Measurements from ENCODE around the gene CYTH3.
A peak's percentile ranks its signal among the peaks of the same experiment; 100 is the strongest.
"Not testable (repeated sequence)": the region's sequence is repeated elsewhere in the genome, so short reads cannot be mapped to it uniquely, and the experiment has no call there.

The CYTH3 gene

DNA sequence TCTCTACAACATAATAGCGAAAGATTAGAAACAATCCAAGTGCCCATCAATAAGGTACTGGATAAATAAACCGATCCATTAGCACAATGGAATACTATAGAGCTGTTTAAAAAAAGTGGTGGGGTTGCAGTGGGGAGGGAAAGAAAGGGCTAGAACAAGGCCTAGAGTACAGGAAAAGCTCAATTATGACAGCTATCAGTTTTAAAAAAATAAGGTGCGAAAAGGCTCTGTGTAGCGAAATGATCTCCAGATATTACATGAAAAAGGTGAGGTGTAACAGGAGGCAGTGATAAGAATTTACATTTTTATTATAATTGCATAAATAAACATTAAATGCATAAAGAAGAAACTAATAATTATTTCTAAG is 30.8 kb downstream of the CYTH3 start:
- H3K27me3 ChIP-seq (ENCODE audit: control insufficient read depth, insufficient read depth, low read length) = no peaks in the 10 kb centered on the region
- H3K27ac ChIP-seq (ENCODE audit: low read depth, low read length) = no peak overlapping the region
- no peaks in the 10 kb centered on the region for H3K36me3 ChIP-seq (ENCODE audit: control insufficient read depth, insufficient read depth, low read length)
- H3K4me3 ChIP-seq (ENCODE audit: low read depth, low read length) = no peak overlapping the region
- H3K9ac ChIP-seq (ENCODE audit: low read depth, low read length) = no peak overlapping the region
- no peaks in the 10 kb centered on the region for H3K9me3 ChIP-seq (ENCODE audit: control insufficient read depth, insufficient read depth, low read length)
- peaks cover 12% of the 10 kb centered on the region for H3K4me1 ChIP-seq (ENCODE audit: control insufficient read depth, insufficient read depth, low read length)

DNA sequence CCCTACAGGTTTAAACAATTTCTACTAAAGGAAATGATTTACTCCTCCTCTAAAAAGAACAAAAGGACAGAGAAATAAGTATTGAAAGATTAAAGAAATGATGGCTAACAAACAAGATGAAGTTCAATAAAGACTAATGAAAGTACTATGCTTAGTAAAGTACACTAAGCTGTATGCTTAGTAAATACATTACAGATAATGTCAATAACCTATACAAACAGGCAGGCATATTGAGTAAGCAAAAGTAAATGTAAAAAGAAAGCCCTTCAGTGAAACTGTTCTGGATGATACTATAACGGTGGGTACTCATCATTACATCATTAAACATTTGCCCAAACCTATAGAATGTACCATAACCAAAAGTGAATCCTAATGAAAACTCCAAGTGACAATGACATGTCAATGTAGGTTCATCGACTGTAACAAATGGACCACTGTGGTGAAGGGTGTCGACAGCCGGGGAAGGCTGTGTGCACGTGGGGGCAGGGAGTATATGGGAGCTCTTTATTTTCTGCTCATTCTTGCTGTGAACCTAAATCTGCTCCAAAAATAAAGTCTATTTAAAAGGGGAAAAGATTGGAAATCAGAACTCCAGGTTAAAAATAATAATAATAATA is 34.0 kb downstream of the CYTH3 start:
- no peaks in the 10 kb centered on the region for H3K9me3 ChIP-seq (ENCODE audit: control insufficient read depth, insufficient read depth, low read length)
- no peak overlapping the region for H3K27ac ChIP-seq (ENCODE audit: low read depth, low read length)
- no peaks in the 10 kb centered on the region for H3K4me1 ChIP-seq (ENCODE audit: control insufficient read depth, insufficient read depth, low read length)
- no peak overlapping the region for H3K4me3 ChIP-seq (ENCODE audit: low read depth, low read length)
- H3K9ac ChIP-seq (ENCODE audit: low read depth, low read length) = no peak overlapping the region
- H3K27me3 ChIP-seq (ENCODE audit: control insufficient read depth, insufficient read depth, low read length) = no peaks in the 10 kb centered on the region
- no peaks in the 10 kb centered on the region for H3K36me3 ChIP-seq (ENCODE audit: control insufficient read depth, insufficient read depth, low read length)

GRCh38 chr7:6237730-6238129 is 34.7 kb downstream of the CYTH3 start:
- H3K36me3 ChIP-seq (ENCODE audit: control insufficient read depth, insufficient read depth, low read length) = no peaks in the 10 kb centered on the region
- H3K27ac ChIP-seq (ENCODE audit: low read depth, low read length) = no peak overlapping the region
- H3K27me3 ChIP-seq (ENCODE audit: control insufficient read depth, insufficient read depth, low read length) = no peaks in the 10 kb centered on the region
- H3K9ac ChIP-seq (ENCODE audit: low read depth, low read length) = no peak overlapping the region
- no peak overlapping the region for H3K4me3 ChIP-seq (ENCODE audit: low read depth, low read length)
- no peaks in the 10 kb centered on the region for H3K9me3 ChIP-seq (ENCODE audit: control insufficient read depth, insufficient read depth, low read length)
- H3K4me1 ChIP-seq (ENCODE audit: control insufficient read depth, insufficient read depth, low read length) = no peaks in the 10 kb centered on the region

DNA sequence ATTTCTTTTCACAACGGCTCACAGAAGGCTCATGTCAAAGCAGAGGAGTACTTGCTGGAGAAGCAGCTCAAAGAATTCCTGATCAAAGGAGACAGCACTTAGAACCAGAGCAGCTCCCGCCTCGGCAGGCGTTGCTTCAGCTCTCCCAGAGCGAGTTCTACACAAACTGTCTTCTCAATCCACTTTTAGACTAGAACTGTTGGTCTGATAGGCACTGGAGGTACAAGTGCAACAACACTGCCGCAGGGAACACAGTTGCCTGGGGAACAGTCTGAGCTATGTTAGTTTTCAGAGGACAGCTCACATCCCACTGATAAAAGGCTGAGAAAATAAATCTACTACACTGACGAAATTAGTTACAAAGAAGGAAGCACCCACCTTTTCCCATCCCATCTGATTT is 35.4 kb downstream of the CYTH3 start:
- Histone ChIP-seq H3K9ac (ENCODE audit: low read depth, low read length) (no peak overlapping the region), H3K27ac (ENCODE audit: low read depth, low read length) (no peak overlapping the region), H3K4me3 (ENCODE audit: low read depth, low read length) (no peak overlapping the region), H3K9me3 (ENCODE audit: control insufficient read depth, insufficient read depth, low read length) (no peaks in the 10 kb centered on the region), H3K4me1 (ENCODE audit: control insufficient read depth, insufficient read depth, low read length) (no peaks in the 10 kb centered on the region), H3K27me3 (ENCODE audit: control insufficient read depth, insufficient read depth, low read length) (no peaks in the 10 kb centered on the region), H3K36me3 (ENCODE audit: control insufficient read depth, insufficient read depth, low read length) (no peaks in the 10 kb centered on the region)

- no peaks in the 10 kb centered on the region for H3K9me3 ChIP-seq (ENCODE audit: control insufficient read depth, insufficient read depth, low read length)
- no peaks in the 10 kb centered on the region for H3K36me3 ChIP-seq (ENCODE audit: control insufficient read depth, insufficient read depth, low read length)
- no peak overlapping the region for H3K4me3 ChIP-seq (ENCODE audit: low read depth, low read length)
- peaks cover 4% of the 10 kb centered on the region; the same call in 1 of the 2 replicates for H3K4me1 ChIP-seq (ENCODE audit: control insufficient read depth, insufficient read depth, low read length)
- no peak overlapping the region for H3K27ac ChIP-seq (ENCODE audit: low read depth, low read length)
- H3K27me3 ChIP-seq (ENCODE audit: control insufficient read depth, insufficient read depth, low read length) = no peaks in the 10 kb centered on the region
- H3K9ac ChIP-seq (ENCODE audit: low read depth, low read length) = no peak overlapping the region
Observed at GRCh38 chr7:6235029-6235871, 37.2 kb downstream of the CYTH3 start.

DNA sequence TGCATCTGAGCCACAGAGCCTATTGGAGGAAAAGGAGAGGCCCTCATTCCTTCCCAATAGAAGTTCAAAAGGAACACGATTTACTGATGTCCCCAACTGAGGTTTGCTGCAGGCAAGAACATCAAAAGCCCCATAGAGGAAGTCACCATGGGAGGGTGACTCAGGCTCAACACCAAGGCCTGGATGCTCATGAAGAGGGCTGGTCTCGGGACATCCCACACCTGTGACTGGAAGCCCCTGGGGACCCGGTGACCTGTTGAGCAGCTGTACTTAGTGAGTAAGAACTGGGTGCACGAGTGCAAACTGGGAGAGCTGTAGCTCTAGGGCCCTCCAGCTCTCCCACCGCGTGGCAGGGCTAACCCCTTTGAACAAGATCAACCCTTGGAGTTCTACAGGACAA is 38.0 kb downstream of the CYTH3 start:
- Histone ChIP-seq H3K9ac (ENCODE audit: low read depth, low read length) (no peak overlapping the region), H3K4me3 (ENCODE audit: low read depth, low read length) (no peak overlapping the region), H3K36me3 (ENCODE audit: control insufficient read depth, insufficient read depth, low read length) (no peaks in the 10 kb centered on the region), H3K4me1 (ENCODE audit: control insufficient read depth, insufficient read depth, low read length) (peaks cover 4% of the 10 kb centered on the region; the same call in 1 of the 2 replicates), H3K27me3 (ENCODE audit: control insufficient read depth, insufficient read depth, low read length) (no peaks in the 10 kb centered on the region), H3K27ac (ENCODE audit: low read depth, low read length) (no peak overlapping the region), H3K9me3 (ENCODE audit: control insufficient read depth, insufficient read depth, low read length) (no peaks in the 10 kb centered on the region)

- Histone ChIP-seq H3K9ac (ENCODE audit: low read depth, low read length) (no peak overlapping the region), H3K36me3 (ENCODE audit: control insufficient read depth, insufficient read depth, low read length) (no peaks in the 10 kb centered on the region), H3K4me1 (ENCODE audit: control insufficient read depth, insufficient read depth, low read length) (peaks cover 21% of the 10 kb centered on the region), H3K27ac (ENCODE audit: low read depth, low read length) (no peak overlapping the region), H3K9me3 (ENCODE audit: control insufficient read depth, insufficient read depth, low read length) (no peaks in the 10 kb centered on the region), H3K4me3 (ENCODE audit: low read depth, low read length) (no peak overlapping the region), H3K27me3 (ENCODE audit: control insufficient read depth, insufficient read depth, low read length) (no peaks in the 10 kb centered on the region)
Observed at GRCh38 chr7:6232534-6232933, 39.9 kb downstream of the CYTH3 start.

- H3K27ac ChIP-seq (ENCODE audit: low read depth, low read length) = no peak overlapping the region
- H3K4me1 ChIP-seq (ENCODE audit: control insufficient read depth, insufficient read depth, low read length) = peaks cover 24% of the 10 kb centered on the region
- no peaks in the 10 kb centered on the region for H3K27me3 ChIP-seq (ENCODE audit: control insufficient read depth, insufficient read depth, low read length)
- H3K36me3 ChIP-seq (ENCODE audit: control insufficient read depth, insufficient read depth, low read length) = no peaks in the 10 kb centered on the region
- H3K4me3 ChIP-seq (ENCODE audit: low read depth, low read length) = no peak overlapping the region
- H3K9ac ChIP-seq (ENCODE audit: low read depth, low read length) = no peak overlapping the region
- no peaks in the 10 kb centered on the region for H3K9me3 ChIP-seq (ENCODE audit: control insufficient read depth, insufficient read depth, low read length)
Observed at GRCh38 chr7:6232116-6232515, 40.3 kb downstream of the CYTH3 start.

GRCh38 chr7:6231184-6231583 is 41.2 kb downstream of the CYTH3 start:
- Histone ChIP-seq H3K9me3 (ENCODE audit: control insufficient read depth, insufficient read depth, low read length) (no peaks in the 10 kb centered on the region), H3K27ac (ENCODE audit: low read depth, low read length) (no peak overlapping the region), H3K27me3 (ENCODE audit: control insufficient read depth, insufficient read depth, low read length) (no peaks in the 10 kb centered on the region), H3K4me1 (ENCODE audit: control insufficient read depth, insufficient read depth, low read length) (peaks cover 24% of the 10 kb centered on the region), H3K9ac (ENCODE audit: low read depth, low read length) (no peak overlapping the region), H3K36me3 (ENCODE audit: control insufficient read depth, insufficient read depth, low read length) (no peaks in the 10 kb centered on the region), H3K4me3 (ENCODE audit: low read depth, low read length) (no peak overlapping the region)

- H3K9me3 ChIP-seq (ENCODE audit: control insufficient read depth, insufficient read depth, low read length); H3K27ac ChIP-seq (ENCODE audit: low read depth, low read length): not testable (repeated sequence)
Observed at GRCh38 chr7:6229284-6229683, 43.1 kb downstream of the CYTH3 start.

GRCh38 chr7:6228361-6229229 is 43.8 kb downstream of the CYTH3 start:
- Histone ChIP-seq H3K4me3 (ENCODE audit: low read depth, low read length) (no peak overlapping the region), H3K27ac (ENCODE audit: low read depth, low read length) (peak overlapping the region; percentile 32), H3K9ac (ENCODE audit: low read depth, low read length) (peak overlapping the region; percentile 22; the same call in 1 of the 2 replicates), H3K27me3 (ENCODE audit: control insufficient read depth, insufficient read depth, low read length) (no peaks in the 10 kb centered on the region), H3K4me1 (ENCODE audit: control insufficient read depth, insufficient read depth, low read length) (peaks cover 24% of the 10 kb centered on the region), H3K36me3 (ENCODE audit: control insufficient read depth, insufficient read depth, low read length) (no peaks in the 10 kb centered on the region), H3K9me3 (ENCODE audit: control insufficient read depth, insufficient read depth, low read length) (no peaks in the 10 kb centered on the region)

More at GRCh38 chr7:6229284-6229683, 43.1 kb downstream of the CYTH3 start:
- H3K9ac ChIP-seq (ENCODE audit: low read depth, low read length); H3K4me3 ChIP-seq (ENCODE audit: low read depth, low read length); H3K27me3 ChIP-seq (ENCODE audit: control insufficient read depth, insufficient read depth, low read length); H3K36me3 ChIP-seq (ENCODE audit: control insufficient read depth, insufficient read depth, low read length): not testable (repeated sequence)
- H3K4me1 ChIP-seq (ENCODE audit: control insufficient read depth, insufficient read depth, low read length) = peaks cover 24% of the 10 kb centered on the region

All from HUES48 (cell line).